Measurements from ENCODE around the gene MAP4K4. TPM values are rescaled to one million over a fixed set of nuclear protein-coding genes. Genes with fewer than 3 reads are reported as not detected.

MAP4K4 gene
- total RNA-seq, 1 donor from 2014 or later: 232 TPM

- Mint-ChIP-seq H3K4me3 (no peak overlapping the region), H3K27ac (no peak overlapping the region), H3K4me1 (peaks cover 8% of the 10 kb centered on the region), H3K9me3 (peaks cover 3% of the 10 kb centered on the region), H3K36me3 (ENCODE audit: low read depth) (peaks cover 39% of the 10 kb centered on the region), H3K27me3 (no peaks in the 10 kb centered on the region)
- intact Hi-C loops (cut with micrococcal nuclease): loop anchor here (2.0 to 10.0 kb wide), 6 partner anchors 55 to 393 kb away; partner anchors contain the start of gene RNF149
- ATAC-seq (ENCODE audit: low read depth): no peak
- DNase-seq: no peak
- CTCF ChIA-PET: interaction anchor here (0.7 to 2.7 kb wide), 10 partner anchors 10 to 282 kb away, joined by 3 to 7 read pairs (median 5); no protein-coding TSS in a partner anchor
- POLR2A ChIA-PET: interaction anchor here (0.7 to 7.3 kb wide), 13 partner anchors 10 to 131 kb away, joined by 3 to 106 read pairs (median 5); no protein-coding TSS in a partner anchor
- no peak for TF ChIP-seq CTCF (IDR thresholded peaks at IDR 0.05)
Observed at GRCh38 chr2:101699755-101700461, 2.4 kb downstream of the MAP4K4 start.

GRCh38 chr2:101704046-101704466 is 6.5 kb downstream of the MAP4K4 start:
- ATAC-seq (ENCODE audit: low read depth): peak; percentile 11
- Mint-ChIP-seq H3K4me3 (peak overlapping the region; percentile 75), H3K9me3 (peaks cover 3% of the 10 kb centered on the region), H3K36me3 (ENCODE audit: low read depth) (peaks cover 61% of the 10 kb centered on the region), H3K4me1 (no peaks in the 10 kb centered on the region), H3K27me3 (no peaks in the 10 kb centered on the region), H3K27ac (peak overlapping the region; percentile 88)
- ChIA-PET CTCF (interaction anchor here (1.0 to 2.1 kb wide), 4 partner anchors 14 to 285 kb away, joined by 3 to 9 read pairs (median 4); no protein-coding TSS in a partner anchor), POLR2A (interaction anchor here (0.7 to 3.3 kb wide), 8 partner anchors 8 to 701 kb away, joined by 3 to 32 read pairs (median 4); no protein-coding TSS in a partner anchor)
- intact Hi-C loops (cut with micrococcal nuclease): loop anchor here (10.0 kb wide), 1 partner anchor 211 kb away; no protein-coding TSS in a partner anchor
- TF ChIP-seq CTCF (IDR thresholded peaks at IDR 0.05): no peak
- no peak for DNase-seq

GRCh38 chr2:101704816-101705578 is 7.5 kb downstream of the MAP4K4 start:
- Mint-ChIP-seq H3K36me3 (ENCODE audit: low read depth) (peaks cover 62% of the 10 kb centered on the region), H3K27me3 (no peaks in the 10 kb centered on the region), H3K9me3 (peaks cover 3% of the 10 kb centered on the region), H3K4me3 (peak overlapping the region; percentile 62), H3K27ac (peak overlapping the region; percentile 88), H3K4me1 (peaks cover 2% of the 10 kb centered on the region)
- intact Hi-C loops (cut with micrococcal nuclease): loop anchor here (10.0 kb wide), 1 partner anchor 210 kb away; no protein-coding TSS in a partner anchor
- TF ChIP-seq CTCF (IDR thresholded peaks at IDR 0.05): no peak
- DNase-seq (no peak), ATAC-seq (ENCODE audit: low read depth) (no peak)
- ChIA-PET POLR2A (interaction anchor here (0.7 to 3.3 kb wide), 9 partner anchors 8 to 82 kb away, joined by 3 to 32 read pairs (median 3); no protein-coding TSS in a partner anchor), CTCF (interaction anchor here (1.0 to 2.1 kb wide), 4 partner anchors 14 to 286 kb away, joined by 3 to 9 read pairs (median 4); no protein-coding TSS in a partner anchor)

- Mint-ChIP-seq H3K27me3 (no peaks in the 10 kb centered on the region), H3K4me1 (peaks cover 15% of the 10 kb centered on the region), H3K4me3 (peak overlapping the region; percentile 62), H3K27ac (peak overlapping the region; percentile 77), H3K9me3 (peaks cover 3% of the 10 kb centered on the region), H3K36me3 (ENCODE audit: low read depth) (peaks cover 55% of the 10 kb centered on the region)
- no peak for ATAC-seq (ENCODE audit: low read depth)
- DNase-seq: no peak
- POLR2A ChIA-PET: interaction anchor here (0.6 to 3.3 kb wide), 6 partner anchors 9 to 84 kb away, joined by 3 to 21 read pairs (median 4); no protein-coding TSS in a partner anchor
- intact Hi-C loops (cut with micrococcal nuclease): loop anchor here (1.0 to 10.0 kb wide), 2 partner anchors 8 to 209 kb away; no protein-coding TSS in a partner anchor
- TF ChIP-seq CTCF (IDR thresholded peaks at IDR 0.05): no peak
- CTCF ChIA-PET: no interaction called here
Observed at GRCh38 chr2:101706121-101706818, 8.8 kb downstream of the MAP4K4 start.
